ENCODE results near the gene ARIH1.

ARIH1 gene

GRCh38 chr15:72570059-72570458 lies 95.9 kb downstream of the ARIH1 start:
- TF ChIP-seq, protein P1, sequence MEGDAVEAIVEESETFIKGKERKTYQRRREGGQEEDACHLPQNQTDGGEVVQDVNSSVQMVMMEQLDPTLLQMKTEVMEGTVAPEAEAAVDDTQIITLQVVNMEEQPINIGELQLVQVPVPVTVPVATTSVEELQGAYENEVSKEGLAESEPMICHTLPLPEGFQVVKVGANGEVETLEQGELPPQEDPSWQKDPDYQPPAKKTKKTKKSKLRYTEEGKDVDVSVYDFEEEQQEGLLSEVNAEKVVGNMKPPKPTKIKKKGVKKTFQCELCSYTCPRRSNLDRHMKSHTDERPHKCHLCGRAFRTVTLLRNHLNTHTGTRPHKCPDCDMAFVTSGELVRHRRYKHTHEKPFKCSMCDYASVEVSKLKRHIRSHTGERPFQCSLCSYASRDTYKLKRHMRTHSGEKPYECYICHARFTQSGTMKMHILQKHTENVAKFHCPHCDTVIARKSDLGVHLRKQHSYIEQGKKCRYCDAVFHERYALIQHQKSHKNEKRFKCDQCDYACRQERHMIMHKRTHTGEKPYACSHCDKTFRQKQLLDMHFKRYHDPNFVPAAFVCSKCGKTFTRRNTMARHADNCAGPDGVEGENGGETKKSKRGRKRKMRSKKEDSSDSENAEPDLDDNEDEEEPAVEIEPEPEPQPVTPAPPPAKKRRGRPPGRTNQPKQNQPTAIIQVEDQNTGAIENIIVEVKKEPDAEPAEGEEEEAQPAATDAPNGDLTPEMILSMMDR (conservative IDR thresholded peaks at IDR 0.05; ENCODE audit: low read depth, low read length), result no peak
- Histone ChIP-seq H3K4me2 (no peak overlapping the region), H3K27me3 (ENCODE audit: insufficient read depth, low read depth) (no peaks in the 10 kb centered on the region), H4K20me1 (ENCODE audit: insufficient read depth) (no peaks in the 10 kb centered on the region), H3K36me3 (ENCODE audit: insufficient read depth) (no peaks in the 10 kb centered on the region), H3K79me2 (ENCODE audit: insufficient read depth, low read depth) (no peaks in the 10 kb centered on the region), H3K4me3 (IDR thresholded peaks at IDR 0.05; ENCODE audit: insufficient read depth, low read depth, low read length) (no peak overlapping the region), H3K9ac (no peak overlapping the region), H3K4me1 (ENCODE audit: low read depth, poor library complexity, severe bottlenecking) (peaks cover 11% of the 10 kb centered on the region), H3K27ac (no peak overlapping the region), H2AFZ (ENCODE audit: low read depth) (no peak overlapping the region)

GRCh38 chr15:72579814-72580213 lies 105.7 kb downstream of the ARIH1 start:
- H3K36me3 ChIP-seq (ENCODE audit: insufficient read depth), result 0 out of 2 replicates have a peak, but pooled peaks cover 4% of the 10 kb centered on the region
- TF ChIP-seq, protein P1 (conservative IDR thresholded peaks at IDR 0.05; ENCODE audit: low read depth, low read length), result no peak

GRCh38 chr15:72584006-72584405 lies 109.9 kb downstream of the ARIH1 start:
- TF ChIP-seq, protein P1 (conservative IDR thresholded peaks at IDR 0.05; ENCODE audit: low read depth, low read length), result no peak
- H3K4me3 ChIP-seq (IDR thresholded peaks at IDR 0.05; ENCODE audit: insufficient read depth, low read depth, low read length), result no peak overlapping the region
- H3K79me2 ChIP-seq (ENCODE audit: insufficient read depth, low read depth), result no peaks in the 10 kb centered on the region
- H3K4me2 ChIP-seq, result no peak overlapping the region
- H3K27ac ChIP-seq, result no peak overlapping the region
- H3K36me3 ChIP-seq (ENCODE audit: insufficient read depth), result 0 out of 2 replicates have a peak, but pooled peaks cover 4% of the 10 kb centered on the region
- H3K9ac ChIP-seq, result no peak overlapping the region
- no peaks in the 10 kb centered on the region for H4K20me1 ChIP-seq (ENCODE audit: insufficient read depth)
- no peaks in the 10 kb centered on the region for H3K4me1 ChIP-seq (ENCODE audit: low read depth, poor library complexity, severe bottlenecking)
- H2AFZ ChIP-seq (ENCODE audit: low read depth), result no peak overlapping the region
- H3K27me3 ChIP-seq (ENCODE audit: insufficient read depth, low read depth), result no peaks in the 10 kb centered on the region

More at GRCh38 chr15:72579814-72580213, 105.7 kb downstream of the ARIH1 start:
- H3K4me2 ChIP-seq, result no peak overlapping the region
- H3K9ac ChIP-seq, result no peak overlapping the region
- no peaks in the 10 kb centered on the region for H3K79me2 ChIP-seq (ENCODE audit: insufficient read depth, low read depth)
- no peak overlapping the region for H3K4me3 ChIP-seq (IDR thresholded peaks at IDR 0.05; ENCODE audit: insufficient read depth, low read depth, low read length)
- H3K27me3 ChIP-seq (ENCODE audit: insufficient read depth, low read depth), result no peaks in the 10 kb centered on the region
- no peaks in the 10 kb centered on the region for H4K20me1 ChIP-seq (ENCODE audit: insufficient read depth)
- no peak overlapping the region for H2AFZ ChIP-seq (ENCODE audit: low read depth)
- H3K27ac ChIP-seq, result no peak overlapping the region
- no peaks in the 10 kb centered on the region for H3K4me1 ChIP-seq (ENCODE audit: low read depth, poor library complexity, severe bottlenecking)

DNA sequence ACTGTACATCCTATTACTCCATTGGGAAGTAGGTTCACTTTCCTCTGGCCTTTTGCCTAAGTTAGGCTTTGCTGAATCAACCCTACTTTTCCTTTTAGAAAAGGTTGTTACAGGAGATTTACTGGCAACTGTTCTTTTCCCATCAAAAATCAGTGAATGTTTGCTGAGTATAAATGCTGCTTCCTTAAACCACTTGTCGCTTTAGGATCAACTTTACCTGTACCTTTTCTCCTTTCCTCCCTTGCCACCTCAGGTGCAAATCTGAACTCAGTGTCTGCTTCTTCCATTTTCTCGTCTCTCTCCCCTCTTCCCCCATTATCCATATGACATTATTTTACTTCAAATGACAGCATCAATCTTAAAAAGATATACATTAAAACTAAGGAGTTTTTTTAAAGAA lies 110.9 kb downstream of the ARIH1 start:
- TF ChIP-seq, protein P1 (conservative IDR thresholded peaks at IDR 0.05; ENCODE audit: low read depth, low read length), result no peak
- no peak overlapping the region for H3K4me2 ChIP-seq
- no peak overlapping the region for H2AFZ ChIP-seq (ENCODE audit: low read depth)
- 0 out of 2 replicates have a peak, but pooled peaks cover 4% of the 10 kb centered on the region for H3K36me3 ChIP-seq (ENCODE audit: insufficient read depth)
- H3K79me2 ChIP-seq (ENCODE audit: insufficient read depth, low read depth), result no peaks in the 10 kb centered on the region
- no peak overlapping the region for H3K27ac ChIP-seq
- H3K9ac ChIP-seq, result no peak overlapping the region
- H3K27me3 ChIP-seq (ENCODE audit: insufficient read depth, low read depth), result no peaks in the 10 kb centered on the region
- H4K20me1 ChIP-seq (ENCODE audit: insufficient read depth), result no peaks in the 10 kb centered on the region
- H3K4me3 ChIP-seq (IDR thresholded peaks at IDR 0.05; ENCODE audit: insufficient read depth, low read depth, low read length), result no peak overlapping the region
- no peaks in the 10 kb centered on the region for H3K4me1 ChIP-seq (ENCODE audit: low read depth, poor library complexity, severe bottlenecking)
